ENCODE results near the gene TMSB15B. TPM values are rescaled to one million over a fixed set of nuclear protein-coding genes. Genes with fewer than 3 reads are reported as not detected.

Gene TMSB15B
- total RNA-seq (2022; extraction: Qiagen RNA extraction) = 5.0 to 7.5 TPM (median 5.9 TPM) in 5 replicates

GRCh38 chrX:103962411-103963278 lies at the start of gene TMSB15B:
Gene TMSB15B (plus strand): TSS chrX:103962627.

GRCh38 chrX:104013606-104014005 lies 51.2 kb downstream of the TMSB15B start, which contains the start of gene H2BW1:
Gene H2BW1 (minus strand): TSS chrX:104013708. CDS start chrX:104013576, 132 bp downstream.

Other genes with a start within 250 kb of the TMSB15B start
- gene PLP1, start 185.8 kb upstream of the TMSB15B start, total RNA-seq (2022; extraction: Qiagen RNA extraction) = 0.05 TPM in 1 of 5 replicates, not detected in the others
- 0.02 to 0.05 TPM (median 0.03 TPM) in 4 of 5 replicates, not detected in the other for gene RAB9B, start 130.4 kb upstream of the TMSB15B start, total RNA-seq (2022; extraction: Qiagen RNA extraction)
- not detected in 5 replicates for gene H2BW1, start 51.1 kb downstream of the TMSB15B start, total RNA-seq (2022; extraction: Qiagen RNA extraction)
- not detected in 5 replicates for gene H2BW2, start 77.3 kb downstream of the TMSB15B start, total RNA-seq (2022; extraction: Qiagen RNA extraction)
- 0.07 to 0.13 TPM (median 0.11 TPM) in 4 of 5 replicates, not detected in the other for gene TMSB15C, start 113.6 kb downstream of the TMSB15B start, total RNA-seq (2022; extraction: Qiagen RNA extraction)
- 0.02 to 0.24 TPM (median 0.09 TPM) in 4 of 5 replicates, not detected in the other for gene ZCCHC18, start 149.9 kb downstream of the TMSB15B start, total RNA-seq (2022; extraction: Qiagen RNA extraction)
- gene SLC25A53, start 194.4 kb downstream of the TMSB15B start, total RNA-seq (2022; extraction: Qiagen RNA extraction) = 3.2 to 4.2 TPM (median 3.4 TPM) in 5 replicates
- gene FAM199X, start 203.8 kb downstream of the TMSB15B start, total RNA-seq (2022; extraction: Qiagen RNA extraction) = 14.8 to 20.7 TPM (median 19.4 TPM) in 5 replicates